Epithelial cell of prostate (primary cell): Measurements from ENCODE around the gene RAB3B.
"Not testable (repeated sequence)": the region's sequence is repeated elsewhere in the genome, so short reads cannot be mapped to it uniquely, and the experiment has no call there.

Source experiments
- DNase-seq: peaks from one replicate; pipeline ENCODE4 v3.0.0-alpha.2; 2011; ENCODE audit warnings: low read depth, low spot score
- H3K27ac ChIP-seq: fragments of 450-650 bp; 2 replicates; pipeline ENCODE4 v1.5.1; 2017; ENCODE audit warnings: mild to moderate bottlenecking

The RAB3B gene

DNA sequence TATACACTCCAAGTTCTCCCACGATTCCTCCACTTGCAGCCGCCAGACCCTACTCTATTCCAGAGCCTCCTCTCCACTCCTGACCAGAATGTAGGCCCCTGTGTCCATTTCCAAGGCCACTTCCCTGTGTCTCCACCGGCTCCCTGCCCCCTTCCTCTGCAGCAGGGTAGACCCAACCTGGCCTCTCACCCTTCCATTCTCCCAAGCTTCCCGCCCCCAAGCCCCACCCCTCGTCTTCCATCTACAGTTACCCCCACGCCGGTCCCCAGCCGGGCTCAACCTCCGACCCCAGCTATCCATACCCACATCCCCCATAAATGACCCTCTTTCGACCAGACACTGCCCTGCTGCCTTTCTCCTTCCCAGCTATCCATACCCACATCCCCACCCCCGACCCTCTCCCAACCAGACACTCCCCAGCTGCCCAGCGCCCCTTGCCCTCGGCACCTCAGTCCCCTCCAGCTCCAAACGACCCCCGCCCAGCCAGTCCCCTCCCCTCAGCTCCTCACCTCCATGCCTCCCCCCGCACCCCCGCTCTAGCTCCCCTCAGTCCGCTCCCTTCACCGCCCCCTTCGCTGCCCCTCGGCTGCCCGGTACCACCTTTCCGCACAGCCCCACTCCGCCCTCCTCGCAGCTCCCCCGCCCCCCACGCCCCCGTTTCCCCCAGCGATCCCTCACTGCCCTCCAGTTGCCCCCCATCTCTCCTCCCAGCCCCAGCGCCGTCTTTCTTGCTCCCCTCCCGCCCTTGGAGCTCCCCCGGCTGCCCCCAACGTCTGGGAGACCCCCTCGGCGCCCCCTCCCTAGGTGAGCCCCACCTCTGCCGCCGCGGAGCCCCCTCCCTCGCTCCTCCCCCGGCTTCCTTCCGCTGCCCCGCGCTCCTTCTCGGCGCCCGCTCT lies 670 bp downstream of the RAB3B start:
- no peak overlapping the region for H3K27ac ChIP-seq
- DNase-seq = no peak

- no peak for DNase-seq
- H3K27ac ChIP-seq = no peak overlapping the region
Observed at GRCh38 chr1:51988254-51988653, 2.2 kb downstream of the RAB3B start.

DNA sequence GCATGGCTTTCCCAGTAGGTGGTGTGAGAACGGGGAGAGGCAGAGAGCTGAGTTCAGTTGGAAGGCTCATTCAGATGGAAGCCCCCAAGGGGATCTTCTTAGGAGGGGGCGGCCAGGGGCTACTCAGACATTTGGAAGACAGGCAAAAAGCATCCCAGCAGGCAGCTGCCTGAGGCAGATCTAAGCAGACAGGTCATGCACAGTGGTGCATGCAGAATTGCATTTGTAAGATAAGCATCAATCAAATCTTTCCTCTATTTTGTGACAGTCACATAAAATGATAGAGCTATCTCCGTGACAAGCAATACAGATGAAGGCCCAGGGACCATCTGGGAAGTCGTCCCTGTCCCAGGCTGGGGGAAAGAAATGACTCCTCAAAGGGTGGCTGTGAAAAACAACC lies 3.8 kb downstream of the RAB3B start:
- H3K27ac ChIP-seq = no peak overlapping the region
- no peak for DNase-seq

- H3K27ac ChIP-seq = no peak overlapping the region
- DNase-seq = no peak
Observed at GRCh38 chr1:51982161-51982560, 8.3 kb downstream of the RAB3B start.

DNA sequence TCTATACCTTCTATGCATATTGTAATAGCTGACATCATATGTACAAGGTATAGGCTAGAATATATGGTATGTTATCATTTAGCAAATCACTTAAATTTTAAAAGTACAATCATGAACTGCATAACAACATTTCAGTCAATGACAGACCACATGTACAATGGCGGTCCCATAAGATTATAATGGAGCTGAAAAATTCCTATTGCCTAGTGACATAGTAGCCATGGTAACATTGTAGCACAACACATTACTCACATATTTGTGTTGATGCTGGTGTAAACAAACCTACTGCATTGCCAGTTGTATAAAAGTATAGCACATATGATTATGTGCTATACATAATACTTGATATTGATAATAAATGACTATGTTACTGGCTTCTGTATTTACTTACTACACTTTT lies 8.9 kb downstream of the RAB3B start:
- DNase-seq = no peak
- H3K27ac ChIP-seq = no peak overlapping the region

DNA sequence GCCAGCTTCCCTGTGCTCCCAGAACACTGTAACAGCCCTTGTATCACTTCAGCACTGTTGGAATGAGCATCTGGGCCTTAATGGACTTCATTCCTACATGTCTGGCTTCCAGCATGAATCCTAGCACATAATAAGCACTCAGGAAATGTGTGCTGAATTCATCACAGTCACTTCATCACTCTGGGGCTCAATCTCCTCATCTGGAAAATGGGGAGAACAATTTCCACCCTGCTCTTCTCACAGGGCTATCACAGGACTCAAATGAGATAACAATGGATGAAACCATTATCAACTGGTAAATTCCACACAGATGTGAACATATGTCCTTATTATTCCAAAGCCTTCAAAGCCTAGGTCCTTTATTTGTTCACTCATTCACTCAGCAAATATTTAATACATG lies 12.4 kb downstream of the RAB3B start:
- DNase-seq = no peak
- no peak overlapping the region for H3K27ac ChIP-seq

- no peak overlapping the region for H3K27ac ChIP-seq
- no peak for DNase-seq
Observed at GRCh38 chr1:51976846-51977602, 13.5 kb downstream of the RAB3B start.

DNA sequence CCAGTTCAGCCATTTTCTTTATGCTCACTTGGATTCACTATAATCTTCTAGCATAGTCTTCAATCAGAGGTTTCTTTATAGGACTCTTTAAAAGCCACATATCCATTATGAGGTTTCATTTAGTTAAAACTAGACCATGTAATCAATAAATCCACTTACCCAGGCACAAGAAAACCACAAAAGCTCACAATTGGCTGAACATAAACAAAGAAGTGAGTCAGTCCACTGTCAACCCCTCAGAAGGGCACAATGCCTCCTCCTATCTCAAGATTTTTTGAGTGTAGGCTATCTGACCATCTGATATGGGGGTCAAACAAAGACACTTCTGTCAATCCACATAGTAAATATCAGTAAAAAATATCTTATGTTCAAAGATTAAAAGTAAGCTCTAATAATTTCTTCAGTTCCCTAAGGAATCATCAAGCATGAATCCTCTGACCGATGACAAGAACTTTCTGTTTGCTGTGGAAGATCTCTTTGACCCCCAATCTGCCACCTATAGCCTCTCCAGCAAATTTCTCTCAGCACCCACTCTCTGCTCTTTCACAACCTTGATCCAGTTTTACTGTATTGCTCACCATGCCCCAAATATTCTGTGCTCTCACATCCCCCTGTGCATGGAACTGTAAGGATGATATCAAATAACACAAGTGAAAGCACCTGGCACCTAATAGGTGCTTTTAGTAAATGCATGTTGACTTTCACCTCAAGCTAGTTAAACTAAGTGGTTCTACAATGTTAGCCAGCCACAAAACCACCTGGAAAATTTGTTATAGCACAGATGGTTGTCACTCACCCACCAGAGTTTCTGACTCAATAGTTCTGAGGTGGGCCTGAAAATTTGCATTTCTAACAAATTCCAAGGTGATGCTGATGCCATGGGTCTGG lies 16.7 kb downstream of the RAB3B start:
- DNase-seq = no peak
- no peak overlapping the region for H3K27ac ChIP-seq

GRCh38 chr1:51969038-51969705 lies 21.3 kb downstream of the RAB3B start:
- H3K27ac ChIP-seq = no peak overlapping the region
- DNase-seq = no peak

GRCh38 chr1:51968632-51969031 lies 21.9 kb downstream of the RAB3B start:
- no peak for DNase-seq
- H3K27ac ChIP-seq = no peak overlapping the region

DNA sequence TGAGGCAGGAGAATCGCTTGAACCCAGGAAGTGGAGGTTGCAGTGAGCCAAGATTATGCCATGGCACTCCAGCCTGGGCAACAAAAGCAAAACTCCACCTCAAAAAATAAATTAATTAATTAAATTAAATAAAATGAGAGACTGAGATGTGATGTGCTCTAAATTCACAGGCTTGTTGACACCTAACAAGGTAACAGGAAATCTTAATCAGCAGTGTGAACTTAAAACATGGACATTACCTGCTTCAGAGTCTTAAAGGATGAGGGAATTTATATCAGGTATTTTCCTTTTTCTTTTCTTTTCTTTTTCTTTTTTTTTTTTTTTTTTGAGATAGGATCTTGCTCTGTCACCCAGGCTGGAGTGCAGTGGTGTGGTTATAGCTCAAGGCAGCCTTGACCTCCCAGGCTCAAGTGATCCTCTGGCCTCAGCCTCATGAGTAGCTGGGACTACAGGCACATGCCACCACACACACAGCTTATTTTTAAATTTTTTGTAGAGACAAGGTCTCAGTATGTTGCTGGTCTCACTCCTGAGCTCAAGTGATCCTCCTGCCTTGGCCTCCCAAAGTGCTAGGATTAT lies 23.2 kb downstream of the RAB3B start:
- H3K27ac ChIP-seq, DNase-seq: not testable (repeated sequence)

DNA sequence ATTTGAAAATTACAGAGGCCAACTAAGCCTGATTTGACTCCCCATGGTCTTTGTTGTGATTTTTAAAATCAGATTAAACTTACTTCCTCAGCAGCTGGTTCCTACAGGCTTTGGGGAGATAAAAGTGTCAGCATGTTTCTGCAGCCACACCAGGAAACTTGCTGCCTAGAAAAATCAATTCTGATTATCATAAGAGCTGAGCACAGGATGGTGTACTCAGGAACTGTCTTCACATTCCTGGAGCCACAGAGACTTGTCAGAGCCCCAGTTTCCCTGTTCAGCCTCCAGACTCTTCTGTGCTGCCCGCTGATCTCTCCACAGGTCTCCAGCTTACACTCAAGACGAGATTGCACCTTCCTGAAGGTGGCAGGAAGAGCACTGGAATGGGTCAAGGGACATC lies 23.9 kb downstream of the RAB3B start:
- no peak overlapping the region for H3K27ac ChIP-seq
- DNase-seq = no peak

DNA sequence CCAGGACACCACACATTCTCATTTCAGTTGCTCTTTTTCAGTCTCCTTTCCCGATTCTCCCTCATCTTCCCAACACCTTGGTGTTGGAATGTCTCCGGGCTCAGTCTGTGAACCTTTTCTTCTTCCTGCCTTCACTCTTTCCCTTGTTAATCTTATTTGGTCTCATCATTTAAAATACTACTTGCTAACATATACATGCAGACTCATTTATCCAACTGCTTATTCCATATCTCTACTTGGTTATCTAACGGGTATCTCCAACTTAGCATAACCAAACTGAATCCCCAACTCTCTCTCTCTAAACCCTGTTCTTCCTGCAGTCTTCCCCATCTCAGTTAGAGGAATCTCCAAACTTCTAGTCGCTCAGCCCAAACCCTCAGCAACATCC lies 26.2 kb downstream of the RAB3B start:
- H3K27ac ChIP-seq = no peak overlapping the region
- no peak for DNase-seq

GRCh38 chr1:51963592-51964308 lies 26.8 kb downstream of the RAB3B start:
- no peak for DNase-seq
- H3K27ac ChIP-seq = no peak overlapping the region

DNA sequence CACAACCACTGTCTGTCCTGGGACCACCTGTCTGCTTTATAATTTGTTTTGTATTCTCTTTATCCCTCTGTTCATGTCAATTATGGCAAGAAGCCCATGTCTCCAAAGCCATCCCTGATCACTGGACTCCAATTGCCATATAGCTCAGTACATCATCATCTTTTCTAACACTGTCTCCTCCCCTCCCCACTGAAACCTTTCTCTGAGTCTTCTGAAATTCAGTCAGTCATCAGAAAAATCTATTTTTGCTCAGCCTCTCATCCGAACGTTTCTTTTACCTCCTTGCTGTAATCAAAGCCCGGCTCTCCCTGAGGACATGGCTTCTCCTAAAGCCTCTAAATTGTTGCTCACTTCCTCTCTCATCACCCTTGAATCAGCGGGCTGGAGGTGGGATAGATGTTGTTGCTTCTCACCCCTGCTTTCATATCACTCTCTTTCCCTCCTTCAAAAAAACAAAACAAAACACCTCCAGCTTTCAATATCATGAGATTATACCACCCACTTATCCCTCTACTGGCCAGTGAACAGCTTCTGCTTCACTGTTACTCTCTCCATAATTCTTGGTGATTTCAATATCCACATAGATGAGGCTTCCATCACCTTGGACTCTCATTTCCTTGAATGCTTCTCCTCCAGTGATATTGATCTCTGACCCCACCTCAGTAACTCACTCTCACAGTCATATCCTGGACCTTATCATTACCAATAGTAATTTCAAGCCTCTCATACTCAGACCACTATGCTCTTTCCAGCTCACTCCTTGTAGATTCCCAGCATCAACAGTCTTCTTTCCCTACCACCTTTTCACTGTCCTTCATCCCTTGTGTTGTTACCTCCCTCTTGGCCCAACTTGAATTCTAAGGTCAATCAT lies 27.8 kb downstream of the RAB3B start:
- no peak for DNase-seq
- no peak overlapping the region for H3K27ac ChIP-seq

DNA sequence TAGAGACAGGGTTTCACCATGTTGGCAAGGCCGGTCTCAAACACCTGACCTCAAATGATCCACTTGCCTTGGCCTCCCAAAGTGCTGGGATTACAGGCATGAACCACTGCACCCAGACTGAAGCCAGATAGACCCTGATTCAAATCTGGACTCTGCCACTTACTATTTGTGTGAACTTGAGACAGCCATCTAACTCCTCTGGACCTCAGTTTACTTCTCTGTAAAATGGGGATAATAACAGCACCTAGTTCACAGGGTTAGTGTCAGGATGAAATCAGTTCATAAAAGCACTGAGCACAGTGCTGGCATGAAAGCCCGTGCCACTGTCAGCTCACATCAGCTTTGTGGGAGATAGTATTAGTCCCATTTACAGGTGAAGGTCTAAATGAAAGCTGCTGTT lies 28.5 kb downstream of the RAB3B start:
- no peak for DNase-seq
- H3K27ac ChIP-seq = no peak overlapping the region

- no peak overlapping the region for H3K27ac ChIP-seq
- DNase-seq = no peak
Observed at GRCh38 chr1:51961231-51961630, 29.3 kb downstream of the RAB3B start.

- no peak for DNase-seq
- H3K27ac ChIP-seq = no peak overlapping the region
Observed at GRCh38 chr1:51960262-51960661, 30.2 kb downstream of the RAB3B start.
